GM21528 (cell line): Measurements from ENCODE around the gene FAM216A.

Experiments
- ATAC-seq: cut with Tn5 transposase; IDR thresholded peaks from one replicate; pipeline ENCODE4 v1.9.1; 2021; ENCODE audit warnings: mild to moderate bottlenecking, moderate library complexity; ENCODE audit not compliant: unreplicated experiment, low FRiP score

The FAM216A gene

GRCh38 chr12:110537605-110538409 is 69.2 kb downstream of the FAM216A start:
- ATAC-seq = no peak

- ATAC-seq = no peak
These were observed 70.4 kb downstream of the FAM216A start for GRCh38 chr12:110538869-110539622.
